MCF 10A (cell line): ENCODE measurements around the gene OR10K2. TPM values are rescaled to one million over a fixed set of nuclear protein-coding genes. Genes with fewer than 3 reads are reported as not detected.

ENCODE experiments used
- BruUV-seq: library from RNA; stranded (reverse); fragments of 400-500 nt; replicated peaks from 2 replicates; lab custom pipeline; 2021; lab: Mats Ljungman, UMichigan
- CTCF ChIA-PET: fragments of 300-600 bp; sonication (Branson Sonifier 250); formaldehyde crosslinking; extraction: SDS; loops from one replicate; lab custom pipeline; 2021; ENCODE audit warnings: antibody characterized with exemption, inconsistent platforms; lab: Yijun Ruan, JAX
- POLR2A ChIA-PET: fragments of 300-600, 350-650 bp; sonication (Branson Sonifier 250); formaldehyde crosslinking; extraction: SDS; loops from one replicate; lab custom pipeline; 2020; ENCODE audit warnings: antibody characterized with exemption, inconsistent platforms; lab: Yijun Ruan, JAX
- DNase-seq: peaks from one replicate; pipeline ENCODE4 v3.0.0-alpha.2; 2018; ENCODE audit not compliant: unreplicated experiment
- H3K27ac Mint-ChIP-seq: one replicate; pipeline ENCODE4 v1.8.0; 2022; ENCODE audit warnings: mild to moderate bottlenecking, low read depth, mixed read lengths; ENCODE audit not compliant: unreplicated experiment
- H3K27me3 Mint-ChIP-seq: one replicate; pipeline ENCODE4 v1.8.0; 2022; ENCODE audit warnings: mixed read lengths; ENCODE audit not compliant: insufficient read depth, unreplicated experiment
- H3K36me3 Mint-ChIP-seq: one replicate; pipeline ENCODE4 v1.8.0; 2022; ENCODE audit warnings: mild to moderate bottlenecking, moderate library complexity, mixed read lengths; ENCODE audit not compliant: insufficient read depth, unreplicated experiment
- H3K4me1 Mint-ChIP-seq: one replicate; pipeline ENCODE4 v1.8.0; 2022; ENCODE audit warnings: mixed read lengths; ENCODE audit not compliant: insufficient read depth, unreplicated experiment
- H3K4me3 Mint-ChIP-seq: one replicate; pipeline ENCODE4 v1.8.0; 2022; ENCODE audit warnings: mild to moderate bottlenecking, moderate library complexity, mixed read lengths; ENCODE audit not compliant: unreplicated experiment
- H3K9me3 Mint-ChIP-seq: one replicate; pipeline ENCODE4 v1.8.0; 2022; ENCODE audit warnings: mixed read lengths; ENCODE audit not compliant: unreplicated experiment
- CTCF ChIP-seq: fragments of 200-600 bp; IDR thresholded peaks from one replicate; pipeline ENCODE4 v1.8.0; 2022; ENCODE audit warnings: antibody characterized with exemption, mild to moderate bottlenecking; ENCODE audit not compliant: unreplicated experiment
- intact Hi-C: fragments of 100-400 bp; cut with micrococcal nuclease; formaldehyde crosslinking; loops from 2 replicates; pipeline ENCODE4 v1.14.1; 2022
- total RNA-seq: library from RNA; stranded (reverse); gene quantifications from 2 replicates; pipeline ENCODE4 v1.2.3, GENCODE V29; 2022

The OR10K2 gene
- total RNA-seq, 1 experiment from 2014 or later = not detected

DNA sequence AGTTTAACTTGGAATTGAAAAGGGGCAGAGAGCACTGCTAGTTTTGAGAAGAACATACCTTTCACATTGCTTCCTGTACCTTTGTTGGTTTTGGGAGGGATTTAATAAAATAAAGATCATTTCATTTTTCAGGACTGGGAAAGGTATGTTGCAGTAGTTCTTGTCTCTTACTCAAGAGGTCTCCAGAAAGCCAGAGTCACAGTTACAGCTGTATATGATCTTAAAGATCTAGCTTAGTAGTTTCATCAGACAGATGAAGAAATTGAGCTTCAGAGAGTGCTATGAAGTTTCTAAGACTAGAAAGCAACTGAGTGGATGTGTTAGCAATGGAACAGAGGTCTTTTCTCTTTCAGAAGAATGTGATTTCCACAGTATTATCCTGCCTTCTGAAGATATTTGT lies 1.0 kb downstream of the OR10K2 start:
- BruUV-seq = no TSS peak

DNA sequence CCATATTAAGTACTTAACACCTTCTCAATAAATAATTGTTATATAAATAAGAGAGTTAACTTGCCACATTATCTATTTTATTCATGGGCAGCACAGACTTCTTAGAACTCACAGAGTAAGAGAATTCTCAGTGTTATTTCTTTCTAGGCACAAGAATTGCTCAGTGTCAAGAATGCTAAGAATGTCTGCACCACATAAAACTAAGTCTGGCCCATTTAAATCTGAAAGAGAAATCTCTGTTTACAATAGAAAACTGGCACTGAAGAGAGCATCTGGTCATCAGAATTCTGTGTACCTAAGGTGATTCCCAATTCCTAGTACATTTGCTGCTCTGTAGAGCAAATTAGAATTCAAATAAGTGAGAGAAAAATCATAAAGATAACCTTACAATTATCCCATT lies 3.8 kb downstream of the OR10K2 start:
- H3K27ac Mint-ChIP-seq = no peak overlapping the region
- no TSS peak for BruUV-seq
- H3K36me3 Mint-ChIP-seq = no peaks in the 10 kb centered on the region
- H3K9me3 Mint-ChIP-seq = no peaks in the 10 kb centered on the region
- no peak for TF ChIP-seq CTCF
- peaks cover 76% of the 10 kb centered on the region for H3K27me3 Mint-ChIP-seq
- no peak for DNase-seq
- ChIA-PET CTCF (interaction anchor here (0.6 kb wide), 1 partner anchor 781 kb away, joined by 3 read pairs; no protein-coding TSS in a partner anchor), POLR2A (no interaction called here)
- intact Hi-C loops = no loop called here
- H3K4me3 Mint-ChIP-seq = no peak overlapping the region
- no peaks in the 10 kb centered on the region for H3K4me1 Mint-ChIP-seq

More for the DNA sequence above, 1.0 kb downstream of the OR10K2 start:
- Mint-ChIP-seq H3K4me3 (no peak overlapping the region), H3K9me3 (peaks cover 8% of the 10 kb centered on the region), H3K27me3 (peaks cover 65% of the 10 kb centered on the region), H3K4me1 (no peaks in the 10 kb centered on the region), H3K27ac (no peak overlapping the region), H3K36me3 (no peaks in the 10 kb centered on the region)
- intact Hi-C loops = no loop called here
- ChIA-PET POLR2A (no interaction called here), CTCF (no interaction called here)
- TF ChIP-seq CTCF = no peak
- DNase-seq = no peak

DNA sequence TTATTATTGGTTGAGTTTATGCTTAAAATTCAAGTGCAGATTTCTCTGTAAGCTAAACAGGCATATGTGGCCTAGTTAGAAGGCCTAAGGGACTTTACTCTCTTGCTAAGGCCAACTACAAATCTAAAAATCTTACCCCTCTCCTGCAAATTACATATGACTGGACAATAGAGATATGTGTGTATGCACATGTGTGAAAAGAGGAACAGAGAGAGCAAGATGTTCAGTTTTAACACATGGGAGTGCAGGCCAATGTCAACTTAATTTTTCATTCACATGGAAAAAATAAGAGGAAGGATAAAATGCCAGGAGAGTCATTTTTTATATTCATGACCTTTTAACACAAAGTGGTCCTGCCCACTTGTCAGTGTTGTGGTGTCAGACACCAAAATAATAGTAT lies 8.5 kb downstream of the OR10K2 start:
- ChIA-PET POLR2A (no interaction called here), CTCF (interaction anchor here (1.5 kb wide), 1 partner anchor 214 kb away, joined by 3 read pairs; no protein-coding TSS in a partner anchor)
- H3K4me1 Mint-ChIP-seq = no peaks in the 10 kb centered on the region
- H3K36me3 Mint-ChIP-seq = no peaks in the 10 kb centered on the region
- no peak for TF ChIP-seq CTCF
- H3K4me3 Mint-ChIP-seq = no peak overlapping the region
- H3K9me3 Mint-ChIP-seq = no peaks in the 10 kb centered on the region
- no peak overlapping the region for H3K27ac Mint-ChIP-seq
- no TSS peak for BruUV-seq
- intact Hi-C loops = no loop called here
- peaks cover 88% of the 10 kb centered on the region for H3K27me3 Mint-ChIP-seq
- DNase-seq = no peak

DNA sequence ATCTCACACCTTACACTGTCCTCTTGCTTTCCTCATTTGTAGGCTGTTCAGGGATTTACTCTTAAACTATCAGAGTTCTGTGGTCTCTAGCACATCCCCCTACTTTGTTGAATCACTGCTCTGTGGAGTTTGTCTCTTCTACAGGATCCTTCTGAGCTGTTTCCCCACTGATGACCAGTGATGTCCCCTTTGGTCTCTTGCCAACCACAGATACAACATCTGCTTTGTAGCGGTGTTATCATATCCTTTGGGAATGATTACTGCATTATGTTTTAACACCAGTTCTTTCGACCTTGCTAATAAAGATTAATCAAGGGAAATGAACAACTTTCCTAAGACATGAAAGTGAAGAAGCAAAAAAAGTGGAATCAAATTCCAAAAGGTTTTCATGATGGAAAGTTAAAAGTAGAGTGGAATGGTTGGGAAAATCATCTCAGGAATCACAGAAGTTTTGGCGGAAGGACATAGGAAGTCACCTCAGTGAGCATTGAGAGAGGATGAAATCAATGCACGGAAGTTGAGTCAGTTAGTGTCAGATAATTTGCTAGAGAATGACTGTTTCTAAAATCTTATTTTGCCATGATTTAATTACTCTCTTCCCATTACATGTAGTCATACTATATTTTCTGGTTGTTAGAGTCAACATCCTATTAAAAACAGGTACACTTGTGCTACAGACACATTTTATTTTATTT lies 11.2 kb downstream of the OR10K2 start:
- H3K36me3 Mint-ChIP-seq = no peaks in the 10 kb centered on the region
- no peaks in the 10 kb centered on the region for H3K4me1 Mint-ChIP-seq
- H3K9me3 Mint-ChIP-seq = no peaks in the 10 kb centered on the region
- ChIA-PET CTCF (interaction anchor here (0.6 kb wide), 1 partner anchor 91 kb away, joined by 3 read pairs; no protein-coding TSS in a partner anchor), POLR2A (no interaction called here)
- DNase-seq = no peak
- intact Hi-C loops = no loop called here
- no peak for TF ChIP-seq CTCF
- no TSS peak for BruUV-seq
- no peak overlapping the region for H3K4me3 Mint-ChIP-seq
- H3K27me3 Mint-ChIP-seq = peaks cover 85% of the 10 kb centered on the region
- no peak overlapping the region for H3K27ac Mint-ChIP-seq
